ENCODE data around the gene NDST1. TPM values are rescaled to one million over a fixed set of nuclear protein-coding genes. Genes with fewer than 3 reads are reported as not detected.

The NDST1 gene
- total RNA-seq, 1 experiment from 2014 or later, result 33.1 TPM

DNA sequence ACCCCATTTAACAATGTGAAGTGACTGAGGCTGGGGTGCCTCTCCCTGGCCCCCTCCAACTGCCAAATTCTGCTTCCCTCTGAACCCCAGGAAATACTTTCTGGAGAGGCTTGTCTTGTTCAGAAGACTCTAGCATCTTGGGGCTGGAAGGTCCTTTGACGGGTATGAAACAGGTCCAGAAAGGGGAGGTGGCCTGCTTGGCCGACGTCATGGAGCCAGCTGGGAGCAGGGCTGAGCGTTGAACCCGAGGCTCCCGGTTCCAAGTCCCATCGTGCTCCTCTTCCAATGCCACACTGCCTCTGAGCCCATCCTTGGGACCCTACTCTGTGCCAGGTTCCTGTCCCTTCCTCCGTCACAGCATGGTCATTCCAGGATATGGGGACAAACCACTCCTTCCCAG lies 46.9 kb downstream of the NDST1 start:
- Histone ChIP-seq H3K27me3 (ENCODE audit: insufficient read depth, low read length) (no peaks in the 10 kb centered on the region), H3K9me2 (ENCODE audit: insufficient read depth) (no peaks in the 10 kb centered on the region), H4K20me1 (ENCODE audit: insufficient read depth) (no peaks in the 10 kb centered on the region), H3K27ac (ENCODE audit: low read depth, low read length) (no peak overlapping the region), H2AFZ (ENCODE audit: low read depth, low read length, poor library complexity, severe bottlenecking) (no peak overlapping the region), H3K36me3 (ENCODE audit: control insufficient read depth in 1 of 2, insufficient read depth in 2 of 2, low read length in 2 of 2) (peaks cover 0 to 7% of the 10 kb centered on the region in 2 experiments; a peak in 2 of 4 replicates), H3K79me2 (ENCODE audit: insufficient read depth, low read length) (no peaks in the 10 kb centered on the region), H3K4me3 (replicated peaks in 1 of 2; ENCODE audit: low read depth in 1 of 2, low read length in 2 of 2) (no peak overlapping the region), H3K9ac (ENCODE audit: low read length) (no peak overlapping the region), H3K4me1 (ENCODE audit: control insufficient read depth in 1 of 2, insufficient read depth in 2 of 2, low read length in 2 of 2) (no peaks in the 10 kb centered on the region), H3K4me2 (ENCODE audit: low read length) (no peak overlapping the region), H3K9me3 (ENCODE audit: control insufficient read depth in 1 of 2, insufficient read depth in 1 of 2, low read depth in 1 of 2, low read length in 2 of 2) (no peaks in the 10 kb centered on the region)
- TF ChIP-seq, protein P1, sequence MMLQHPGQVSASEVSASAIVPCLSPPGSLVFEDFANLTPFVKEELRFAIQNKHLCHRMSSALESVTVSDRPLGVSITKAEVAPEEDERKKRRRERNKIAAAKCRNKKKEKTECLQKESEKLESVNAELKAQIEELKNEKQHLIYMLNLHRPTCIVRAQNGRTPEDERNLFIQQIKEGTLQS (IDR thresholded peaks at IDR 0.05), result no peak
- TF ChIP-seq CEBPB (IDR thresholded peaks at IDR 0.05; ENCODE audit: low read depth) (no peak), YY1 (IDR thresholded peaks at IDR 0.05; ENCODE audit: extremely low read depth, insufficient replicate concordance, low read depth, low read length) (no peak), EGR1 (IDR thresholded peaks at IDR 0.05; ENCODE audit: low read depth) (no peak), FOSL1 (IDR thresholded peaks at IDR 0.05; ENCODE audit: low read depth) (no peak), CBX3 (IDR thresholded peaks at IDR 0.05; ENCODE audit: low read depth) (no peak), SRF (IDR thresholded peaks at IDR 0.05; ENCODE audit: low read depth) (no peak), POLR2A (IDR thresholded peaks at IDR 0.05; ENCODE audit: borderline replicate concordance, extremely low read depth, insufficient read depth, insufficient read length) (no peak), JUND (IDR thresholded peaks at IDR 0.05) (no peak), ELF1 (IDR thresholded peaks at IDR 0.05; ENCODE audit: borderline replicate concordance, low read depth) (no peak)
- TF ChIP-seq, protein P2, sequence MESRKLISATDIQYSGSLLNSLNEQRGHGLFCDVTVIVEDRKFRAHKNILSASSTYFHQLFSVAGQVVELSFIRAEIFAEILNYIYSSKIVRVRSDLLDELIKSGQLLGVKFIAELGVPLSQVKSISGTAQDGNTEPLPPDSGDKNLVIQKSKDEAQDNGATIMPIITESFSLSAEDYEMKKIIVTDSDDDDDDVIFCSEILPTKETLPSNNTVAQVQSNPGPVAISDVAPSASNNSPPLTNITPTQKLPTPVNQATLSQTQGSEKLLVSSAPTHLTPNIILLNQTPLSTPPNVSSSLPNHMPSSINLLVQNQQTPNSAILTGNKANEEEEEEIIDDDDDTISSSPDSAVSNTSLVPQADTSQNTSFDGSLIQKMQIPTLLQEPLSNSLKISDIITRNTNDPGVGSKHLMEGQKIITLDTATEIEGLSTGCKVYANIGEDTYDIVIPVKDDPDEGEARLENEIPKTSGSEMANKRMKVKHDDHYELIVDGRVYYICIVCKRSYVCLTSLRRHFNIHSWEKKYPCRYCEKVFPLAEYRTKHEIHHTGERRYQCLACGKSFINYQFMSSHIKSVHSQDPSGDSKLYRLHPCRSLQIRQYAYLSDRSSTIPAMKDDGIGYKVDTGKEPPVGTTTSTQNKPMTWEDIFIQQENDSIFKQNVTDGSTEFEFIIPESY (IDR thresholded peaks at IDR 0.05; ENCODE audit: extremely low read depth, insufficient replicate concordance, low read length), result no peak
- TF ChIP-seq, protein P3, sequence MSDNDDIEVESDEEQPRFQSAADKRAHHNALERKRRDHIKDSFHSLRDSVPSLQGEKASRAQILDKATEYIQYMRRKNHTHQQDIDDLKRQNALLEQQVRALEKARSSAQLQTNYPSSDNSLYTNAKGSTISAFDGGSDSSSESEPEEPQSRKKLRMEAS (IDR thresholded peaks at IDR 0.05), result no peak
- TF ChIP-seq, protein P4, sequence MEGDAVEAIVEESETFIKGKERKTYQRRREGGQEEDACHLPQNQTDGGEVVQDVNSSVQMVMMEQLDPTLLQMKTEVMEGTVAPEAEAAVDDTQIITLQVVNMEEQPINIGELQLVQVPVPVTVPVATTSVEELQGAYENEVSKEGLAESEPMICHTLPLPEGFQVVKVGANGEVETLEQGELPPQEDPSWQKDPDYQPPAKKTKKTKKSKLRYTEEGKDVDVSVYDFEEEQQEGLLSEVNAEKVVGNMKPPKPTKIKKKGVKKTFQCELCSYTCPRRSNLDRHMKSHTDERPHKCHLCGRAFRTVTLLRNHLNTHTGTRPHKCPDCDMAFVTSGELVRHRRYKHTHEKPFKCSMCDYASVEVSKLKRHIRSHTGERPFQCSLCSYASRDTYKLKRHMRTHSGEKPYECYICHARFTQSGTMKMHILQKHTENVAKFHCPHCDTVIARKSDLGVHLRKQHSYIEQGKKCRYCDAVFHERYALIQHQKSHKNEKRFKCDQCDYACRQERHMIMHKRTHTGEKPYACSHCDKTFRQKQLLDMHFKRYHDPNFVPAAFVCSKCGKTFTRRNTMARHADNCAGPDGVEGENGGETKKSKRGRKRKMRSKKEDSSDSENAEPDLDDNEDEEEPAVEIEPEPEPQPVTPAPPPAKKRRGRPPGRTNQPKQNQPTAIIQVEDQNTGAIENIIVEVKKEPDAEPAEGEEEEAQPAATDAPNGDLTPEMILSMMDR (IDR thresholded peaks at IDR 0.05 in 2 of 3, conservative IDR thresholded peaks at IDR 0.05 in 1 of 3; ENCODE audit: borderline replicate concordance in 1 of 3, insufficient read depth in 1 of 3, low read depth in 2 of 3, low read length in 2 of 3), result no peak
- TF ChIP-seq, protein P5, sequence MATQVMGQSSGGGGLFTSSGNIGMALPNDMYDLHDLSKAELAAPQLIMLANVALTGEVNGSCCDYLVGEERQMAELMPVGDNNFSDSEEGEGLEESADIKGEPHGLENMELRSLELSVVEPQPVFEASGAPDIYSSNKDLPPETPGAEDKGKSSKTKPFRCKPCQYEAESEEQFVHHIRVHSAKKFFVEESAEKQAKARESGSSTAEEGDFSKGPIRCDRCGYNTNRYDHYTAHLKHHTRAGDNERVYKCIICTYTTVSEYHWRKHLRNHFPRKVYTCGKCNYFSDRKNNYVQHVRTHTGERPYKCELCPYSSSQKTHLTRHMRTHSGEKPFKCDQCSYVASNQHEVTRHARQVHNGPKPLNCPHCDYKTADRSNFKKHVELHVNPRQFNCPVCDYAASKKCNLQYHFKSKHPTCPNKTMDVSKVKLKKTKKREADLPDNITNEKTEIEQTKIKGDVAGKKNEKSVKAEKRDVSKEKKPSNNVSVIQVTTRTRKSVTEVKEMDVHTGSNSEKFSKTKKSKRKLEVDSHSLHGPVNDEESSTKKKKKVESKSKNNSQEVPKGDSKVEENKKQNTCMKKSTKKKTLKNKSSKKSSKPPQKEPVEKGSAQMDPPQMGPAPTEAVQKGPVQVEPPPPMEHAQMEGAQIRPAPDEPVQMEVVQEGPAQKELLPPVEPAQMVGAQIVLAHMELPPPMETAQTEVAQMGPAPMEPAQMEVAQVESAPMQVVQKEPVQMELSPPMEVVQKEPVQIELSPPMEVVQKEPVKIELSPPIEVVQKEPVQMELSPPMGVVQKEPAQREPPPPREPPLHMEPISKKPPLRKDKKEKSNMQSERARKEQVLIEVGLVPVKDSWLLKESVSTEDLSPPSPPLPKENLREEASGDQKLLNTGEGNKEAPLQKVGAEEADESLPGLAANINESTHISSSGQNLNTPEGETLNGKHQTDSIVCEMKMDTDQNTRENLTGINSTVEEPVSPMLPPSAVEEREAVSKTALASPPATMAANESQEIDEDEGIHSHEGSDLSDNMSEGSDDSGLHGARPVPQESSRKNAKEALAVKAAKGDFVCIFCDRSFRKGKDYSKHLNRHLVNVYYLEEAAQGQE (IDR thresholded peaks at IDR 0.05; ENCODE audit: low read depth), result no peak
- RAD21 ChIA-PET (ENCODE audit: low non-redundant PET in 1 of 2, low total read pairs in 2 of 2, uncharacterized antibody in 2 of 2, unreplicated experiment in 2 of 2), result no interaction called here
- POLR2A ChIA-PET, result no interaction called here
- CTCF ChIA-PET, result interaction anchor here (1.2 kb wide), 1 partner anchor 96 kb away, joined by 3 read pairs; no protein-coding TSS in a partner anchor
- no peak for DNase-seq (ENCODE audit: low read depth, low spot score)
- no TSS peak for BruUV-seq (replicated peaks)
- intact Hi-C loops (cut with micrococcal nuclease), result no loop called here
- no peak for ATAC-seq
